K562 (cell line): ENCODE results near the gene VPS37B. TPM values are rescaled to one million over a fixed set of nuclear protein-coding genes. Genes with fewer than 3 reads are reported as not detected.
A peak's percentile ranks its signal among the peaks of the same experiment; 100 is the strongest.

ENCODE experiments used
- ARID2 ChIP-seq: fragments of 450-650 bp; IDR thresholded peaks from 2 replicates; pipeline ENCODE4 v1.6.1; 2017; ENCODE audit warnings: antibody characterized with exemption, mild to moderate bottlenecking
- FOXA3 ChIP-seq, 2 experiments: fragments of 450-650 bp in 1 of 2; sonication (generic) in 1 of 2; formaldehyde crosslinking; IDR thresholded peaks in 1 of 2; conservative IDR thresholded peaks in 1 of 2; 2 replicates each; pipeline versions ENCODE4 v1.4.0 to v1.8.0; 2020 to 2022; ENCODE audit warnings: mild to moderate bottlenecking in 2 of 2, missing genetic modification reagents in 1 of 2
- FOXJ2 ChIP-seq: fragments of 200-800 bp; sonication (Bioruptor generic); IDR thresholded peaks from 2 replicates; pipeline ENCODE4 v1.6.1; 2016; ENCODE audit warnings: missing genetic modification characterization, missing compliant biosample characterization
- MYBL2 ChIP-seq, 2 experiments: fragments of 450-650 bp in 1 of 2; sonication (generic) in 1 of 2; formaldehyde crosslinking in 1 of 2; IDR thresholded peaks; 2 replicates each; pipeline versions ENCODE4 v1.6.1 to v1.8.1; 2017 to 2022; ENCODE audit warnings: borderline replicate concordance in 1 of 2, inconsistent platforms in 1 of 2, low read depth in 1 of 2, mild to moderate bottlenecking in 1 of 2, missing genetic modification reagents in 1 of 2, moderate library complexity in 1 of 2
- NR1H2 ChIP-seq: sonication (generic); formaldehyde crosslinking; IDR thresholded peaks from 2 replicates; pipeline ENCODE4 v1.4.0; 2020; ENCODE audit warnings: mild to moderate bottlenecking, missing genetic modification reagents
- PHF21A ChIP-seq: fragments of 450-650 bp; IDR thresholded peaks from 2 replicates; pipeline ENCODE4 v1.6.1; 2017; ENCODE audit warnings: low read depth, borderline replicate concordance
- PML ChIP-seq: IDR thresholded peaks from 2 replicates; pipeline ENCODE4 v1.6.1; 2012; ENCODE audit warnings: low read length, inconsistent platforms
- RBBP5 ChIP-seq: fragments of 200-600 bp; sonication (generic); IDR thresholded peaks from 2 replicates; pipeline ENCODE4 v1.6.1; 2012; ENCODE audit warnings: borderline replicate concordance, mild to moderate bottlenecking, low read length, control low read depth, inconsistent platforms; ENCODE audit not compliant: insufficient read depth, poor library complexity, severe bottlenecking
- RBM25 ChIP-seq: fragments of 200-400 bp; formaldehyde crosslinking; IDR thresholded peaks from 2 replicates; pipeline ENCODE4 v1.6.1; 2018; ENCODE audit warnings: low read length, low read depth, moderate library complexity; ENCODE audit not compliant: severe bottlenecking
- SIRT6 ChIP-seq: IDR thresholded peaks from one replicate; pipeline ENCODE4 v1.6.1; 2012; ENCODE audit warnings: low read depth, mild to moderate bottlenecking, control low read depth, inconsistent platforms, low read length, moderate library complexity
- STAT5B ChIP-seq: fragments of 250-450 bp; sonication (Bioruptor Pico); IDR thresholded peaks from 2 replicates; pipeline ENCODE4 v1.8.0; 2021; ENCODE audit warnings: mild to moderate bottlenecking, inconsistent platforms
- TEAD4 ChIP-seq, 2 experiments: sonication (generic) in 1 of 2; formaldehyde crosslinking in 1 of 2; IDR thresholded peaks; 2 replicates each; pipeline versions ENCODE4 v1.6.1 to v1.8.0; 2012 to 2022; ENCODE audit warnings: borderline replicate concordance in 1 of 2, inconsistent platforms in 1 of 2, low read length in 1 of 2, mild to moderate bottlenecking in 1 of 2, missing genetic modification reagents in 1 of 2
- ZFP1 ChIP-seq: fragments of 450-650 bp; formaldehyde crosslinking; IDR thresholded peaks from 2 replicates; pipeline ENCODE4 v1.4.0; 2020; ENCODE audit warnings: mild to moderate bottlenecking, mixed read lengths
- ZFPM2 ChIP-seq: fragments of 250-450 bp; sonication (Bioruptor Pico); IDR thresholded peaks from 2 replicates; pipeline ENCODE4 v1.5.1; 2022; ENCODE audit warnings: mild to moderate bottlenecking
- ZNF239 ChIP-seq: fragments of 250-450 bp; sonication (Bioruptor Pico); IDR thresholded peaks from 2 replicates; pipeline ENCODE4 v1.4.0; 2020; ENCODE audit warnings: mild to moderate bottlenecking
- ZNF41 ChIP-seq: fragments of 250-450 bp; sonication (Bioruptor Pico); conservative IDR thresholded peaks from 2 replicates; pipeline ENCODE4 v1.4.0; 2020; ENCODE audit warnings: mild to moderate bottlenecking
- ZNF507 ChIP-seq: conservative IDR thresholded peaks from 2 replicates; pipeline ENCODE4 v1.6.1; 2017; ENCODE audit warnings: missing genetic modification characterization, missing compliant biosample characterization
- ZNF695 ChIP-seq: fragments of 450-650 bp; formaldehyde crosslinking; IDR thresholded peaks from 2 replicates; pipeline ENCODE4 v1.4.0; 2020; ENCODE audit warnings: mild to moderate bottlenecking, moderate library complexity
- polyA plus RNA-seq, 8 experiments: library from polyadenylated mRNA; depleted of rRNA in 4 of 8; stranded (reverse) in 5 of 8; unstranded in 3 of 8; fragments of >200 nt; fragmentation: Nextera tagmentation in 2 of 8; fragmentation: Illumina TruSeq in 1 of 8; extraction: Ambion mirVana in 2 of 8; extraction: Trizol in 1 of 8; gene quantifications; 2 replicates each; pipeline versions ENCODE4 v1.2.1 to v1.2.3, GENCODE V29; 2011 to 2014; ENCODE audit warnings: inconsistent platforms in 1 of 8, missing spikeins in 1 of 8
- total RNA-seq, 7 experiments: library from RNA; depleted of rRNA in 6 of 7; stranded (reverse); fragments of >200 nt in 6 of 7; fragmentation: Illumina TruSeq in 2 of 7; extraction: Trizol in 2 of 7; gene quantifications; 2 replicates each; pipeline versions ENCODE4 v1.2.1 to v1.2.3, GENCODE V29; 2011 to 2021; ENCODE audit warnings: low replicate concordance in 1 of 7
- TF ChIP-seq, protein P1 (sequence below): fragments of 450-650 bp; IDR thresholded peaks from 2 replicates; pipeline ENCODE4 v1.6.1; 2016
- TF ChIP-seq, protein P2 (sequence below): sonication (generic); formaldehyde crosslinking; IDR thresholded peaks from 2 replicates; pipeline ENCODE4 v1.8.1; 2023; ENCODE audit warnings: mild to moderate bottlenecking, missing genetic modification reagents
- TF ChIP-seq, protein P3 (sequence below): fragments of 250-450 bp; sonication (Bioruptor Pico); IDR thresholded peaks from 2 replicates; pipeline ENCODE4 v1.5.1; 2021; ENCODE audit warnings: mild to moderate bottlenecking

VPS37B gene
- total and polyA plus RNA-seq, 9 of the 15 experiments (the other 6 are each of a cell fraction or from before 2014, with no cell fraction given): 0.28 to 37.4 (median 17.9) TPM

DNA sequence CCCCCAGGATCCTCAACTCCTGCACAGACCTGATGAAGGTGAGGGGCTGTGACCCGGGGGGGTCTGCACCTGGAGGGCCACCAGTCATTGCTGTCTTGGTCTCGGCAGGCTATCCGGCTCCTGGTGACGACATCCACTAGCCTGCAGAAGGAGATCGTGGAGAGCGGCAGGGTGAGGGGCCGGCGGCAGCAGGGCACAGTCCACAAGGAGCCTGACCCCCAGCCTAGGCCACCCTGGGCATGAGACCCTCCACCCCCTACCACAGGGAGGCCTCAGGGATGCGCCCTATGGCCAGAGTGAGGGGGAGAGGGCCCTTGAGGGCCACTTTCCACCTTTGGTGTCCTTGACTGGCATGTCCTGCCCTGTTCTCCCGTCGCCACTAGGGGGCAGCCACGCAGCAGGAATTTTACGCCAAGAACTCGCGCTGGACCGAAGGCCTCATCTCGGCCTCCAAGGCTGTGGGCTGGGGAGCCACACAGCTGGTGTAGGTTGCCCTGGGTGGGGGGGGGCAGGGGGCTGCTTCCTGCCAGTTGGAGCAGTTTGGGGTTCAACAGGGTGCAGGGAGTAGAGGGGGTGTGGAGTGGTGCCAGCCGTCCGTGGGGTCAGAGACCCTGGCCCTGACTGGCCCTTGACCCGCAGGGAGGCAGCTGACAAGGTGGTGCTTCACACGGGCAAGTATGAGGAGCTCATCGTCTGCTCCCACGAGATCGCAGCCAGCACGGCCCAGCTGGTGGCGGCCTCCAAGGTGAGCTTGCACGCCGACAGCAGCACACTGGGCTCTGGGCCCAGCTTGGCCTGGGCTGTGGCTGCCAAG, 35.7 kb downstream of the VPS37B start (continued):
- TF ChIP-seq, protein P1, sequence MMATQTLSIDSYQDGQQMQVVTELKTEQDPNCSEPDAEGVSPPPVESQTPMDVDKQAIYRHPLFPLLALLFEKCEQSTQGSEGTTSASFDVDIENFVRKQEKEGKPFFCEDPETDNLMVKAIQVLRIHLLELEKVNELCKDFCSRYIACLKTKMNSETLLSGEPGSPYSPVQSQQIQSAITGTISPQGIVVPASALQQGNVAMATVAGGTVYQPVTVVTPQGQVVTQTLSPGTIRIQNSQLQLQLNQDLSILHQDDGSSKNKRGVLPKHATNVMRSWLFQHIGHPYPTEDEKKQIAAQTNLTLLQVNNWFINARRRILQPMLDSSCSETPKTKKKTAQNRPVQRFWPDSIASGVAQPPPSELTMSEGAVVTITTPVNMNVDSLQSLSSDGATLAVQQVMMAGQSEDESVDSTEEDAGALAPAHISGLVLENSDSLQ: peak; percentile 52
- TF ChIP-seq RBBP5 (no peak), PHF21A (no peak), ARID2 (peak; percentile 67; the same call in 1 of the 2 replicates), ZFPM2 (CRISPR knock-in tag) (no peak), TEAD4 (IDR thresholded peaks at IDR 0.05; ENCODE audit: low read length) (peak; percentile 44; the same call in 1 of the 2 replicates), TEAD4 (CRISPR knock-in tag; IDR thresholded peaks at IDR 0.05; ENCODE audit: borderline replicate concordance) (no peak), ZNF239 (CRISPR knock-in tag) (no peak), RBM25 (no peak), NR1H2 (CRISPR knock-in tag) (no peak), ZNF507 (tag) (no peak), PML (0 out of 2 replicates have a peak, but pooled peaks have one; percentile 24), MYBL2 (IDR thresholded peaks at IDR 0.05; ENCODE audit: low read depth) (no peak), MYBL2 (CRISPR knock-in tag; IDR thresholded peaks at IDR 0.05; ENCODE audit: borderline replicate concordance) (no peak), ZFP1 (CRISPR knock-in tag) (no peak), ZNF695 (CRISPR knock-in tag) (no peak), SIRT6 (no peak), FOXA3 (CRISPR knock-in tag; conservative IDR thresholded peaks at IDR 0.05 in 1 of 2, IDR thresholded peaks at IDR 0.05 in 1 of 2) (no peak), STAT5B (CRISPR knock-in tag) (no peak), ZNF41 (CRISPR knock-in tag) (no peak), FOXJ2 (tag) (no peak)
- TF ChIP-seq, protein P2, sequence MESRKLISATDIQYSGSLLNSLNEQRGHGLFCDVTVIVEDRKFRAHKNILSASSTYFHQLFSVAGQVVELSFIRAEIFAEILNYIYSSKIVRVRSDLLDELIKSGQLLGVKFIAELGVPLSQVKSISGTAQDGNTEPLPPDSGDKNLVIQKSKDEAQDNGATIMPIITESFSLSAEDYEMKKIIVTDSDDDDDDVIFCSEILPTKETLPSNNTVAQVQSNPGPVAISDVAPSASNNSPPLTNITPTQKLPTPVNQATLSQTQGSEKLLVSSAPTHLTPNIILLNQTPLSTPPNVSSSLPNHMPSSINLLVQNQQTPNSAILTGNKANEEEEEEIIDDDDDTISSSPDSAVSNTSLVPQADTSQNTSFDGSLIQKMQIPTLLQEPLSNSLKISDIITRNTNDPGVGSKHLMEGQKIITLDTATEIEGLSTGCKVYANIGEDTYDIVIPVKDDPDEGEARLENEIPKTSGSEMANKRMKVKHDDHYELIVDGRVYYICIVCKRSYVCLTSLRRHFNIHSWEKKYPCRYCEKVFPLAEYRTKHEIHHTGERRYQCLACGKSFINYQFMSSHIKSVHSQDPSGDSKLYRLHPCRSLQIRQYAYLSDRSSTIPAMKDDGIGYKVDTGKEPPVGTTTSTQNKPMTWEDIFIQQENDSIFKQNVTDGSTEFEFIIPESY (CRISPR knock-in tag): peak; percentile 55
- TF ChIP-seq, protein P3, sequence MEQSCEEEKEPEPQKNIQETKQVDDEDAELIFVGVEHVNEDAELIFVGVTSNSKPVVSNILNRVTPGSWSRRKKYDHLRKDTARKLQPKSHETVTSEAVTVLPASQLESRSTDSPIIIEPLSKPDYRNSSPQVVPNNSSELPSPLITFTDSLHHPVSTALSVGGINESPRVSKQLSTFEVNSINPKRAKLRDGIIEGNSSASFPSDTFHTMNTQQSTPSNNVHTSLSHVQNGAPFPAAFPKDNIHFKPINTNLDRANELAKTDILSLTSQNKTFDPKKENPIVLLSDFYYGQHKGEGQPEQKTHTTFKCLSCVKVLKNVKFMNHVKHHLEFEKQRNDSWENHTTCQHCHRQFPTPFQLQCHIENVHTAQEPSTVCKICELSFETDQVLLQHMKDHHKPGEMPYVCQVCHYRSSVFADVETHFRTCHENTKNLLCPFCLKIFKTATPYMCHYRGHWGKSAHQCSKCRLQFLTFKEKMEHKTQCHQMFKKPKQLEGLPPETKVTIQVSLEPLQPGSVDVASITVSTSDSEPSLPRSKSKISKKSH (CRISPR knock-in tag): no peak
